HG03064 (cell line): ENCODE measurements around the gene OR5AU1.

Source experiments
- ATAC-seq: cut with Tn5 transposase; IDR thresholded peaks from one replicate; pipeline ENCODE4 v1.9.1; 2021; ENCODE audit warnings: low read depth; ENCODE audit not compliant: unreplicated experiment

The OR5AU1 gene

GRCh38 chr14:21109377-21110138, 46.3 kb downstream of the OR5AU1 start:
- no peak for ATAC-seq

GRCh38 chr14:21108791-21109190, 47.1 kb downstream of the OR5AU1 start:
- no peak for ATAC-seq

GRCh38 chr14:21107283-21107800, 48.5 kb downstream of the OR5AU1 start:
- ATAC-seq = no peak

- ATAC-seq = no peak
These were observed 49.2 kb downstream of the OR5AU1 start for GRCh38 chr14:21106498-21107282.

GRCh38 chr14:21106176-21106497, 49.7 kb downstream of the OR5AU1 start:
- ATAC-seq = no peak

- no peak for ATAC-seq
These were observed 50.8 kb downstream of the OR5AU1 start for GRCh38 chr14:21105095-21105494.
